Ishikawa (cell line): ENCODE measurements around the gene TFR2.

ENCODE experiments used
- CEBPB ChIP-seq: IDR thresholded peaks from 2 replicates; pipeline ENCODE4 v1.6.1; 2012
- CREB1 ChIP-seq: IDR thresholded peaks from 2 replicates; pipeline ENCODE4 v1.6.1; 2012; ENCODE audit warnings: low read depth
- EGR1 ChIP-seq: IDR thresholded peaks from 2 replicates; pipeline ENCODE4 v1.6.1; 2012
- EP300 ChIP-seq: IDR thresholded peaks from 2 replicates; pipeline ENCODE4 v1.6.1; 2012; ENCODE audit warnings: borderline replicate concordance
- FOXM1 ChIP-seq: IDR thresholded peaks from 2 replicates; pipeline ENCODE4 v1.6.1; 2012; ENCODE audit warnings: low read depth, borderline replicate concordance
- NFIC ChIP-seq: IDR thresholded peaks from 2 replicates; pipeline ENCODE4 v1.6.1; 2012
- RAD21 ChIP-seq: IDR thresholded peaks from 2 replicates; pipeline ENCODE4 v1.6.1; 2012; ENCODE audit warnings: low read depth
- TAF1 ChIP-seq: IDR thresholded peaks from 2 replicates; pipeline ENCODE4 v1.6.1; 2012; ENCODE audit warnings: low read depth, mild to moderate bottlenecking
- TCF12 ChIP-seq: IDR thresholded peaks from 2 replicates; pipeline ENCODE4 v1.6.1; 2012; ENCODE audit warnings: low read depth
- TEAD4 ChIP-seq: IDR thresholded peaks from 2 replicates; pipeline ENCODE4 v1.6.1; 2012
- YY1 ChIP-seq: IDR thresholded peaks from 2 replicates; pipeline ENCODE4 v1.6.1; 2012; ENCODE audit warnings: low read depth
- ZBTB7A ChIP-seq: IDR thresholded peaks from 2 replicates; pipeline ENCODE4 v1.6.1; 2012; ENCODE audit warnings: low read depth
- TF ChIP-seq, protein P1 (sequence below): IDR thresholded peaks from 2 replicates; pipeline ENCODE4 v1.6.1; 2012
- TF ChIP-seq, protein P2 (sequence below): IDR thresholded peaks from 2 replicates; pipeline ENCODE4 v1.6.1; 2012; ENCODE audit warnings: low read depth, mild to moderate bottlenecking
- TF ChIP-seq, protein P3 (sequence below): IDR thresholded peaks from 2 replicates; pipeline ENCODE4 v1.6.1; 2012

The TFR2 gene

DNA sequence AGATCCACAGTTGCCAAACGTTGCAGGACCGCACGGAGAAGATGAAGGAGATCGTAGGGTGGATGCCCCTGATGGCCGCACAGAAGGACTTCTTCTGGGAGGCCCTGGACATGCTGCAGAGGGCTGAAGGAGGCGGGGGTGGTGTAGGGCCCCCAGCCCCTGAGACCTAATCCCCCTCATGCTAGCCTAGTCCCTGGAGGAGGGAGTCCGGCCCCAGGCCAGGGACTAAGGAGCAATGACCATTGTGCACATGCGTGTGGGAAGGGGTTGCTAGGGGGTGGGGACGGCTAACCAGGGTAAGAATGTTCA is 40.7 kb downstream of the TFR2 start:
- TF ChIP-seq CEBPB: no peak
- TF ChIP-seq TEAD4: no peak
- no peak for TF ChIP-seq ZBTB7A
- TF ChIP-seq YY1: no peak
- TF ChIP-seq TCF12: no peak
- TF ChIP-seq CREB1: no peak
- TF ChIP-seq FOXM1: no peak
- TF ChIP-seq RAD21: no peak
- TF ChIP-seq, protein P1, sequence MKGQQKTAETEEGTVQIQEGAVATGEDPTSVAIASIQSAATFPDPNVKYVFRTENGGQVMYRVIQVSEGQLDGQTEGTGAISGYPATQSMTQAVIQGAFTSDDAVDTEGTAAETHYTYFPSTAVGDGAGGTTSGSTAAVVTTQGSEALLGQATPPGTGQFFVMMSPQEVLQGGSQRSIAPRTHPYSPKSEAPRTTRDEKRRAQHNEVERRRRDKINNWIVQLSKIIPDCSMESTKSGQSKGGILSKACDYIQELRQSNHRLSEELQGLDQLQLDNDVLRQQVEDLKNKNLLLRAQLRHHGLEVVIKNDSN: no peak
- TF ChIP-seq TAF1: no peak
- TF ChIP-seq, protein P2, sequence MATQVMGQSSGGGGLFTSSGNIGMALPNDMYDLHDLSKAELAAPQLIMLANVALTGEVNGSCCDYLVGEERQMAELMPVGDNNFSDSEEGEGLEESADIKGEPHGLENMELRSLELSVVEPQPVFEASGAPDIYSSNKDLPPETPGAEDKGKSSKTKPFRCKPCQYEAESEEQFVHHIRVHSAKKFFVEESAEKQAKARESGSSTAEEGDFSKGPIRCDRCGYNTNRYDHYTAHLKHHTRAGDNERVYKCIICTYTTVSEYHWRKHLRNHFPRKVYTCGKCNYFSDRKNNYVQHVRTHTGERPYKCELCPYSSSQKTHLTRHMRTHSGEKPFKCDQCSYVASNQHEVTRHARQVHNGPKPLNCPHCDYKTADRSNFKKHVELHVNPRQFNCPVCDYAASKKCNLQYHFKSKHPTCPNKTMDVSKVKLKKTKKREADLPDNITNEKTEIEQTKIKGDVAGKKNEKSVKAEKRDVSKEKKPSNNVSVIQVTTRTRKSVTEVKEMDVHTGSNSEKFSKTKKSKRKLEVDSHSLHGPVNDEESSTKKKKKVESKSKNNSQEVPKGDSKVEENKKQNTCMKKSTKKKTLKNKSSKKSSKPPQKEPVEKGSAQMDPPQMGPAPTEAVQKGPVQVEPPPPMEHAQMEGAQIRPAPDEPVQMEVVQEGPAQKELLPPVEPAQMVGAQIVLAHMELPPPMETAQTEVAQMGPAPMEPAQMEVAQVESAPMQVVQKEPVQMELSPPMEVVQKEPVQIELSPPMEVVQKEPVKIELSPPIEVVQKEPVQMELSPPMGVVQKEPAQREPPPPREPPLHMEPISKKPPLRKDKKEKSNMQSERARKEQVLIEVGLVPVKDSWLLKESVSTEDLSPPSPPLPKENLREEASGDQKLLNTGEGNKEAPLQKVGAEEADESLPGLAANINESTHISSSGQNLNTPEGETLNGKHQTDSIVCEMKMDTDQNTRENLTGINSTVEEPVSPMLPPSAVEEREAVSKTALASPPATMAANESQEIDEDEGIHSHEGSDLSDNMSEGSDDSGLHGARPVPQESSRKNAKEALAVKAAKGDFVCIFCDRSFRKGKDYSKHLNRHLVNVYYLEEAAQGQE: no peak
- TF ChIP-seq NFIC: no peak
- TF ChIP-seq EGR1: no peak

DNA sequence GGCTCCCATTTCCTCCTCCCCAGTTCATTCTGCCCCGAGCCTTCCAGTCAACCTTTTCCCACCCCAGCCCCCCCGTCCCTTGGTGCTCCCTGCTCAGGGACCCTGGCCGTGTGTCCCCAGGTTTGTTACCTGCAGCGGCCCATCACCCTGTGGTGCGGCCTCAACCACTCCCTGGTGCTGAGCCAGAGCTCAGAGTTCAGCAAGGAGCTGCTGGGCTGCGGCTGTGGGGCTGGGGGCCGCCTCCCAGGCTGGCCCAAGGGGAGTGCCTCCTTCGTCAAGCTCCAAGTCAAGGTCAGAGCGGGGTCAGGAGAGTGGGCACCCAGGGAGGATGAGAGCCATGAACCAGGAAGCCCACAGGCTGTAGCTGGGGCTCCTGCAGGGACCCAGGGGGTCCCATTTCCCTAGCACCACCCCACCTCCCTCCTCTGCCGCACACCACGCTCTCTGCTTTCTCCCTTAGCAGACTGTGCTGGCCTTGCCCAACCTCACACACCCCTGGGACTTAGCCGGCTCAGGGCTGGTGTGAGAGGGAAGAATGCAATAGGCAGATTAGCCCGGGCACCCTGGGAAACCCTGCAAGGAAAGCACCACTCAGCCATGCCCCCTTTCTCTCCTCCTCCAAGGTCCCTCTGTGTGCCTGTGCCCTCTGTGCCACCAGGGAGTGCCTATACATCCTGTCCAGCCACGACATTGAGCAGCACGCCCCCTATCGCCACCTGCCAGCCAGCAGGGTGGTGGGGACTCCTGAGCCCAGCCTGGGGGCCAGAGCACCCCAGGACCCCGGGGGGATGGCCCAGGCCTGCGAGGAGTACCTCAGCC is 41.2 kb downstream of the TFR2 start:
- TF ChIP-seq FOXM1: no peak
- TF ChIP-seq, protein P2: no peak
- TF ChIP-seq EGR1: no peak
- TF ChIP-seq, protein P1: no peak
- no peak for TF ChIP-seq ZBTB7A
- no peak for TF ChIP-seq NFIC
- no peak for TF ChIP-seq TCF12
- no peak for TF ChIP-seq CREB1
- TF ChIP-seq TAF1: no peak
- TF ChIP-seq TEAD4: no peak
- TF ChIP-seq RAD21: no peak
- TF ChIP-seq, protein P3, sequence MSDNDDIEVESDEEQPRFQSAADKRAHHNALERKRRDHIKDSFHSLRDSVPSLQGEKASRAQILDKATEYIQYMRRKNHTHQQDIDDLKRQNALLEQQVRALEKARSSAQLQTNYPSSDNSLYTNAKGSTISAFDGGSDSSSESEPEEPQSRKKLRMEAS: no peak
- TF ChIP-seq EP300: no peak
- no peak for TF ChIP-seq YY1
- TF ChIP-seq CEBPB: no peak

DNA sequence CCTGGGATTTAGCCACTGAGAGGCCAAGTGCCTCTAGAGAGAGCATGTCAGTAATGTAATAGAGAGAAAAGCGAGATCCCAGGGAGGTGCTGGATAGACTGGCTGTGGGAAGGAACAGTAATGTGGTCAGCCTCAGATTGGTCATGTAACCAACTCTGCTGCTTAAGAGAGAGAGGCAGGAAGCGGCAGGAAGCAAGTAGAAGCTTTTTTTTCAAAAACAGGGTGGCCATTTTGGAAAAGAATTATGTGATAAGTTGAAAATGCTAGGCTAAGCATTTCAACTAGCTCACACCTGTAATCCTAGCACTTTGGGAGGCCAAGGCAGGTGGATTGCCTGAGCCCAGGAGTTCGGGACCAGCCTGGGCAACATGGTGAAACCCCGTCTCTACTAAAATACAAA is 42.9 kb downstream of the TFR2 start:
- TF ChIP-seq TAF1 (no peak), TEAD4 (no peak), RAD21 (no peak), TCF12 (no peak)
- TF ChIP-seq, protein P3: no peak
- TF ChIP-seq, protein P2: no peak

DNA sequence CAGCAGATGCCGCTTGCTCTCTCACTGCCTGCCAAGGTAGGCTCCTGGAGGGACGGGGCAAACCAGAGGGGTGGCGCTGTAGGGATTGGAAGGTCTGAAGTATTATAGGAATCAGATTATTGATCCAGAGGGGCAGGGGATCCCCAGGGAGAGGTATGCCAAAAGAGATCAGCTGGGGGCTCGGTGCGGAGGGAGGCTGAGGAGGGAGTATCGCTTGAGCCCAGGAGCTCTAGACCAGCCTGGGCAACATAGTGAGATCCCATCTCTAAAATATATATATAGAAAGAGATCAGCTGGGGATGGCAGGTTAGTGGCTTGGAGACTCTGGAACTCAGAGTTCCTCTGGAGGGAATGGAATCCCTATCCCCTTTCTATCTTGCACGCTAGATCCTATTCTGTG is 46.2 kb downstream of the TFR2 start:
- TF ChIP-seq, protein P3: no peak
- no peak for TF ChIP-seq NFIC
- no peak for TF ChIP-seq ZBTB7A
- TF ChIP-seq, protein P1: no peak
- TF ChIP-seq EGR1: no peak
- TF ChIP-seq CEBPB: no peak
- TF ChIP-seq RAD21: no peak
